ENCODE data around the gene ADCY3.

DNA sequence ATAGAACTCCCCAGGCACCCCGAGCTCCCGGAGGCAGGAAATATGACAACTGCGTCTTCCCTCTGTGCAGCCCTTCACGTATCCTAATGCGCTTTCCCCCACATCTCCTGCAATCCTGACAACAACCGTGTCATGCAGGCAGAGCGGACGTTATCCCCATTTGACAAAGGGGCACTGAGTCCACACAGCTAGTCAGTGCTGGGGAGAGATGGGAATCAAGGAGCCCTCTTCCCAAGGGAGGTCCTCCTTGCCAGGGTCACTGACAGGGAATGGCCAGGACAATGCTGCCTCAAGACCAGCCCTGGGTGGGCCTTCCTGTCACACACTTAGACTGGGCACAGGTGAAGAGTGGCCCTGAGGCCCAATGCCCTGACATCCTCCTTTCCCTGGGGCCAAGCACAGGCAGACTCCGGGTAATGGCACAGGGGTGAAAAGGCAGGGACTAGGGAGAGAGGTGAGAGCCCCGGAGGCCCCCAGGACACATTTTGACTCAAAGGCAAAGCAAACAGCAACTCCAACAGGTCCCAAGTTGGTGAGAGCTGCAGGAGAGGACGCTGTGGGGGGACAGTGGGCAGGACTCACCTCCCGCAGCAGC is 2.2 kb downstream of the ADCY3 start:
- TF ChIP-seq EP300 (IDR thresholded peaks at IDR 0.05; ENCODE audit: borderline replicate concordance in 1 of 2, low read depth in 1 of 2, low read length in 1 of 2) (no peak), CTCF (IDR thresholded peaks at IDR 0.05) (no peak)
- TF ChIP-seq, protein P1, sequence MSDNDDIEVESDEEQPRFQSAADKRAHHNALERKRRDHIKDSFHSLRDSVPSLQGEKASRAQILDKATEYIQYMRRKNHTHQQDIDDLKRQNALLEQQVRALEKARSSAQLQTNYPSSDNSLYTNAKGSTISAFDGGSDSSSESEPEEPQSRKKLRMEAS (IDR thresholded peaks at IDR 0.05; ENCODE audit: low read depth) = no peak
